ENCODE data around the gene PARVB. TPM values are rescaled to one million over a fixed set of nuclear protein-coding genes. Genes with fewer than 3 reads are reported as not detected.

The PARVB gene
- polyA plus RNA-seq, 1 donor (not counting 4 experiments of a cell fraction or from before 2014, with no cell fraction given), result 10.5 TPM

GRCh38 chr22:44098021-44098739, 74.1 kb downstream of the PARVB start:
- Histone ChIP-seq H3K9me1 (ENCODE audit: control insufficient read depth, extremely low read depth, insufficient read depth, low read length) (no peaks in the 10 kb centered on the region), H3K36me3 (ENCODE audit: control insufficient read depth in 2 of 2, extremely low read depth in 1 of 2, insufficient read depth in 2 of 2, low read length in 2 of 2) (no peaks in the 10 kb centered on the region), H3K9me3 (ENCODE audit: control insufficient read depth, low read depth, low read length) (no peaks in the 10 kb centered on the region), H2AFZ (ENCODE audit: control insufficient read depth, low read length) (no peak overlapping the region), H3K9ac (ENCODE audit: control insufficient read depth, extremely low read depth, insufficient read depth, low read length) (no peak overlapping the region), H3K79me2 (ENCODE audit: control insufficient read depth, insufficient read depth, low read length) (no peaks in the 10 kb centered on the region), H3K4me2 (ENCODE audit: control insufficient read depth, extremely low read depth, insufficient read depth, low read depth, low read length) (no peak overlapping the region), H4K20me1 (ENCODE audit: control insufficient read depth, extremely low read depth, insufficient read depth, low read length) (no peaks in the 10 kb centered on the region), H3K4me3 (ENCODE audit: control insufficient read depth in 2 of 3, extremely low read depth in 1 of 3, insufficient read depth in 2 of 3, low read depth in 1 of 3, low read length in 3 of 3) (no peak overlapping the region), H3K27ac (ENCODE audit: control insufficient read depth, insufficient read depth, low read length) (no peak overlapping the region), H3K4me1 (ENCODE audit: control insufficient read depth, extremely low read depth, insufficient read depth, low read length) (no peaks in the 10 kb centered on the region), H3K27me3 (ENCODE audit: control insufficient read depth, extremely low read depth, insufficient read depth, low read length) (no peaks in the 10 kb centered on the region)
- no peak for TF ChIP-seq EZH2 (IDR thresholded peaks at IDR 0.05; ENCODE audit: low read length)
- TF ChIP-seq, protein P1, sequence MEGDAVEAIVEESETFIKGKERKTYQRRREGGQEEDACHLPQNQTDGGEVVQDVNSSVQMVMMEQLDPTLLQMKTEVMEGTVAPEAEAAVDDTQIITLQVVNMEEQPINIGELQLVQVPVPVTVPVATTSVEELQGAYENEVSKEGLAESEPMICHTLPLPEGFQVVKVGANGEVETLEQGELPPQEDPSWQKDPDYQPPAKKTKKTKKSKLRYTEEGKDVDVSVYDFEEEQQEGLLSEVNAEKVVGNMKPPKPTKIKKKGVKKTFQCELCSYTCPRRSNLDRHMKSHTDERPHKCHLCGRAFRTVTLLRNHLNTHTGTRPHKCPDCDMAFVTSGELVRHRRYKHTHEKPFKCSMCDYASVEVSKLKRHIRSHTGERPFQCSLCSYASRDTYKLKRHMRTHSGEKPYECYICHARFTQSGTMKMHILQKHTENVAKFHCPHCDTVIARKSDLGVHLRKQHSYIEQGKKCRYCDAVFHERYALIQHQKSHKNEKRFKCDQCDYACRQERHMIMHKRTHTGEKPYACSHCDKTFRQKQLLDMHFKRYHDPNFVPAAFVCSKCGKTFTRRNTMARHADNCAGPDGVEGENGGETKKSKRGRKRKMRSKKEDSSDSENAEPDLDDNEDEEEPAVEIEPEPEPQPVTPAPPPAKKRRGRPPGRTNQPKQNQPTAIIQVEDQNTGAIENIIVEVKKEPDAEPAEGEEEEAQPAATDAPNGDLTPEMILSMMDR (optimal IDR thresholded peaks at IDR 0.05 in 1 of 3, IDR thresholded peaks at IDR 0.05 in 1 of 3, conservative IDR thresholded peaks at IDR 0.05 in 1 of 3; ENCODE audit: extremely low read depth in 1 of 3, insufficient read depth in 2 of 3, low read length in 3 of 3), result no peak
- FAIRE-seq, result no peak
- DNase-seq (ENCODE audit: low read depth, low spot score), result no peak
- dilution Hi-C loops (cut with MboI; ENCODE audit: extremely low pct_ligation_motif_present, low sequenced_read_pairs), result no loop called here

GRCh38 chr22:44098966-44099530, 74.9 kb downstream of the PARVB start:
- H3K4me3 ChIP-seq (ENCODE audit: control insufficient read depth in 2 of 3, extremely low read depth in 1 of 3, insufficient read depth in 2 of 3, low read depth in 1 of 3, low read length in 3 of 3), result no peak overlapping the region
- H3K27me3 ChIP-seq (ENCODE audit: control insufficient read depth, extremely low read depth, insufficient read depth, low read length), result no peaks in the 10 kb centered on the region
- H2AFZ ChIP-seq (ENCODE audit: control insufficient read depth, low read length), result no peak overlapping the region
- no peaks in the 10 kb centered on the region for H3K9me3 ChIP-seq (ENCODE audit: control insufficient read depth, low read depth, low read length)
- H3K4me1 ChIP-seq (ENCODE audit: control insufficient read depth, extremely low read depth, insufficient read depth, low read length), result no peaks in the 10 kb centered on the region
- H3K36me3 ChIP-seq (ENCODE audit: control insufficient read depth in 2 of 2, extremely low read depth in 1 of 2, insufficient read depth in 2 of 2, low read length in 2 of 2), result no peaks in the 10 kb centered on the region
- no peak overlapping the region for H3K27ac ChIP-seq (ENCODE audit: control insufficient read depth, insufficient read depth, low read length)
- H3K79me2 ChIP-seq (ENCODE audit: control insufficient read depth, insufficient read depth, low read length), result no peaks in the 10 kb centered on the region
- no peak overlapping the region for H3K9ac ChIP-seq (ENCODE audit: control insufficient read depth, extremely low read depth, insufficient read depth, low read length)
- H3K9me1 ChIP-seq (ENCODE audit: control insufficient read depth, extremely low read depth, insufficient read depth, low read length), result no peaks in the 10 kb centered on the region
- FAIRE-seq, result no peak
- no peaks in the 10 kb centered on the region for H4K20me1 ChIP-seq (ENCODE audit: control insufficient read depth, extremely low read depth, insufficient read depth, low read length)
- no peak for TF ChIP-seq EZH2 (IDR thresholded peaks at IDR 0.05; ENCODE audit: low read length)
- TF ChIP-seq, protein P1 (optimal IDR thresholded peaks at IDR 0.05 in 1 of 3, IDR thresholded peaks at IDR 0.05 in 1 of 3, conservative IDR thresholded peaks at IDR 0.05 in 1 of 3; ENCODE audit: extremely low read depth in 1 of 3, insufficient read depth in 2 of 3, low read length in 3 of 3), result no peak
- H3K4me2 ChIP-seq (ENCODE audit: control insufficient read depth, extremely low read depth, insufficient read depth, low read depth, low read length), result no peak overlapping the region
- DNase-seq (ENCODE audit: low read depth, low spot score), result no peak
- dilution Hi-C loops (cut with MboI; ENCODE audit: extremely low pct_ligation_motif_present, low sequenced_read_pairs), result no loop called here
